ENCODE measurements around the gene GLOD4.
"Not testable (repeated sequence)": the region's sequence is repeated elsewhere in the genome, so short reads cannot be mapped to it uniquely, and the experiment has no call there.

Gene GLOD4

DNA sequence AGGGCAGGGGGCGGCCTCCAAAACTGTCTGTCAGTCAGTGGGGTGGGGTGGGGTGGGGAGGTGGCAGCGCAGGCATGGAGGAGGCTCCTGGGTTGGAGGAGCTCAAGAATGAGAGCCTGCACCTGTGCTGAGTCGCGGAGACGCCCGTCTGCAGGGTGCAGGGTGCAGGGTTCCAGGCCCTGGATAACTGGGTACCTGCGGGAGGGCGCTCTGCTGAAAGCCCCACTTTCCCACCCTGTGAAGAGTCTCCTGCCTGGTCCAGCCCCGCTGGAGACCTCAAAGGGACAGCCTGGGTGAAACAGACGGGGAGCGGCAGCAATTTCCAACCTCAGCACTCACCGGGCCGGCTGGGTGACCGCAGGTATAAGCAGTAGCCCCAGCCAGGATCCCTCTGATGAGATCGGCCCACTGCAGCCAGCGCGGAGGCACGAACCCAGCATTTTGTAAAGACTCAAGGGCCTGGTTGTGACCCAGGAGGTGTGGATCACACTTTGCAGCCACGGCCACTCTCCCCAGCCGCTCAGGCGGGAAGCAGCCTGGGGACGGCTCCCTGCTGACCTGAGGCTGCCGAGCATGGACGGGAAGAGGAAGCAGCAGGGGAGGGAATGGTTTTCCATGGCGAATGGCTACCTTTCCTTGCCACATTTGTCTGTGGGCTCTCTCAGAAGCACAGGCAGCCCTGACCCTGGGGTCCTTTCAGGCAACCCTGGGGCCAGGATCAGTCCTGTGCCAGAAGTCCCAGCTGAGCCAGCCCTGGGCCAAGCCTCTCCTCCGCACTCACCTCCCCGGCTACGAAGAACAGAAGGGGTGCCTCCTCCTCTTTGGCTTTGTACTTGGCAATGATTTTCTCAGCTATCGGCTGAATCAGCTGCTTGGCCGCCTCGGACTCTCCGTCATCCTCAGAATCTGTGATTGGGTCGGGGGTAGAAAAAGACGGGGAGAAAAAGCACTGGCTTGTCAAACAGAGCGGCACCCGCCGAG lies 21.1 kb upstream of the GLOD4 start:
- no peak for DNase-seq (ENCODE audit: low spot score)

DNA sequence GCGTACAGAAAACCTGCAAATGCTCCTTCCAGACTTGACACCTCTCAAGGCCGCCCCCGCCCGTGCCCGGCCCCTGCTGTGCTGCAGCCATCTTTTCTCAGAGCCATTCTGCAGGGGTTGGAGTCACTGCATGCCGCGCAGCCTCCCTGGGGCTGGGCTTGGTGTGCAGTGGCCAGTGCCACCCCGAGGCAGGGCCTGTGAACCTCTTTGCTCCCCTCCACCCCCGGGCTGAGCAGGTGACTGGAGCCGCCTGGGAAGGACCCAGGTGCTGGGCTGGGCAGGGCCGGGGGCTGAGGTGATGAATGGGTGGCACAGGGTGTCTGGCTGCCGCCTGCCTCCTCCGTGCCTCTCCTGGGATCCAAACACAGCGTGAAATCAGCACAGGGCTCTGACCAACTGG lies 20.4 kb upstream of the GLOD4 start:
- DNase-seq (ENCODE audit: low spot score), result no peak

- no peak for DNase-seq (ENCODE audit: low spot score)
Observed at GRCh38 chr17:801660-802059, 19.6 kb upstream of the GLOD4 start.

DNA sequence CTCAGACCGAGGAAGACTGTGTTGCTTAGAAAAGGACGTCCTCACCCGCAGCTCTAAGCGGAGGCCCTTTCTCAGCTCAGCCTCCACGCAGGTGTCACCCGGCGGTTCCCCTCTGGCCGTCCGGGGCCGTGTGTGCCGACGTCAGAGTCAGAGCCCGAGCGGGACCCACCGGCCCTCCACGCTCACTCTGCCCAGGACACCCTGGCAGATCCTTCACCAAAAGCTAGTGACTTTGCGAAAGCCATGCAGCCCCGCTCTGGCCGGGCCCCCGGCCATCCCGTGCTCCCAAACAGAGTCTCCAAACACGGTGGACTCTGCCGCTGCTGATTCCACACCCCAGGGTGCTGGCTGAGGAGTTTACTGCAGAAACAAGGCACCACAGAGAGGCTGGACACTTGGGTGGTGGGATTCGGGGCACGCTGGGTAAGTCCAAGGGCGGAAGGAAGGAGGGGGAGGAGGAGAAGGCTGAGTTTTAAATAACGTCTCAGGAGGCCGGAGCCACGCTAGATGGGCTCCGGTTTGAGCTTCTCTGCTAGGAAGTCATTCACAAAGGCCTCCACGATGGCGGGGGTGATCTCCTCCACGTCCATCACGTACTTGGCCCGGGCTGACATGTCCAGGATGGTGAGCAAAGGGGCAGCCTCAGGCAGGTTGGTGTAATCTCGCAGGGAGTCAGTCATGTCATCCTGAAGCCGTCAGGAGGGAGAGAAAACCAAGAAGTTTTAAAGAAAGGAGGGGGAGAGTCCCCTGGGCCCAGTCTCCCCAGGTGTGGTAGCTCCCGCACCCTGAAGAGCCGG lies 18.6 kb upstream of the GLOD4 start:
- no peak for DNase-seq (ENCODE audit: low spot score)

DNA sequence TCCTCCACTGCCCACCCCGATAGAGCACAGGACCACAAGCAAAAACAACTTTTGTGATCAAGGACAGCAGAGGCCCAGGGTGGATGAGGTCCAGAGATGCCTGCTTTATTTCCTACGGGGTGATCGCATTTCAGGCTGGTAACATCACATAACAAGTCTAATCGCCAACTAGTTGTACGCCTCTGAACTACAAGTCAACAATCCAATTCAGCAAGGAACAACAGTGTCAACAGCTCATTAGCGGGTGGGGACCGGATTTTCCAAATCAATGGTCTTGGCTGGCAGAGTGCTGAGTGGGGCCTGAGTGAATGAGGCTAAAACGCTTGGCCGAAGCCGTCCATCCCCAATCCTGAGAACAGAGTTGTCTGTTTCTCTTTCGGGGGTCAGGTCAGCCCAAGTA lies 17.2 kb upstream of the GLOD4 start:
- no peak for DNase-seq (ENCODE audit: low spot score)

- no peak for DNase-seq (ENCODE audit: low spot score)
Observed at GRCh38 chr17:798246-798645, 16.2 kb upstream of the GLOD4 start.

- DNase-seq (ENCODE audit: low spot score), result no peak
Observed at GRCh38 chr17:797236-797840, 15.3 kb upstream of the GLOD4 start.

DNA sequence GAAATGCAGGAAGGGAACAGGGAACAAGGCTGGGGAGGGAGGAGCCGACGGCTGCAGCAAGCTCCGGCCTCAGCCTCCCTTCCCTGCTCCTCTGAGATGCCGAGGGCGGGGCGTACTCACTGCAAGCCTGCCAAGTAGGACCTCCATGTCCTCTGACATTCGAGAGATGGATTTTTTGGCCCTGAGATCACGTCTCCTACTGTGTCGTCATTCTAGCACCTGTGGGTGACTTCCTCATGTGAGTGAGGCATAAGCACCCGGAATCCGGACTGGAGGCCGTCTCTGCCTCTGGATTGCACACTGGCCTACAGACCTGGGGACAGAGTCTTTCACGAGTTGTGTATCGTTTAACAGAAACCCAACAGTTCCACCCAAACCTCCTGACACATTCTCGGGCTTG lies 14.5 kb upstream of the GLOD4 start:
- DNase-seq (ENCODE audit: low spot score), result no peak

DNA sequence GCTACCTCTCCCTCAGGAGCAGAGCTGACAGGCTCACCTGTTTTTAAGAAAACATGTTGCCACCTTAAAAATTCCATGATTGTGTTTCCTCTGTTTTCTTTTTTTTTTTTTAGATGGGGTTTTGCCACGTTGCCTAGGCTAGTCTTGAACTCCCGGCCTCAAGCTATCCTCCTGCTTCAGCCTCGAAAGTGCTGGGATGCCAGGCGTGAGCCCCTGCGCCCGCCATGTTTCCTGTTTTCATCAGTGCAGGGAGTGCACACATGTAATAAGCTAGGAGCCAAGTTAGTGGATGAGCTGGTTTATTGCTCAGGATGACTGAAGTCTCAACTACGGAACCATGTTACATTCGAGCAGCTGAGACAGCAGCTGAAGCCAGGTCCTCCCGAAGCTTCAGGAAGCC lies 13.6 kb upstream of the GLOD4 start:
- no peak for DNase-seq (ENCODE audit: low spot score)

DNA sequence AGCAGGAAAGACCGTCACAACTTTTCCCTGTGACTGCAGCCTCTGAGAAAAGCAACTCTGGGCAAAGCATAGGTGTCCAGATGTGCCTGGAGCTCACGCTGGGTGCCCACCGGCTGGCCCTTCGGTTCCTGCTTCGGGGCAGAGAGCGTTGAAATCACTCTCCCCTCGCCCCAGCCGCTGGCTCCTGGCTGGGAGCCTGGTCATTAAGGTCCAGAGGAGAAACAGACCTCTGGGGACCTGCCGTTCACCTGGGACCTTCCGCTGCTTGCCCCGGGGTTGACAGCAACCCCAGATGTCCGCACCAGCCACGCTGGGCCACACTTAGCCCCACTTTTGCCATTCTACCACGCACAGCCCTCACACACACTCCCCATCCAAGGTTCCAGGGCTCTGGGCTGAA lies 13.2 kb upstream of the GLOD4 start:
- no peak for DNase-seq (ENCODE audit: low spot score)

- peak; percentile 83 for DNase-seq (ENCODE audit: low spot score)
Observed at GRCh38 chr17:794876-795275, 12.8 kb upstream of the GLOD4 start.

DNA sequence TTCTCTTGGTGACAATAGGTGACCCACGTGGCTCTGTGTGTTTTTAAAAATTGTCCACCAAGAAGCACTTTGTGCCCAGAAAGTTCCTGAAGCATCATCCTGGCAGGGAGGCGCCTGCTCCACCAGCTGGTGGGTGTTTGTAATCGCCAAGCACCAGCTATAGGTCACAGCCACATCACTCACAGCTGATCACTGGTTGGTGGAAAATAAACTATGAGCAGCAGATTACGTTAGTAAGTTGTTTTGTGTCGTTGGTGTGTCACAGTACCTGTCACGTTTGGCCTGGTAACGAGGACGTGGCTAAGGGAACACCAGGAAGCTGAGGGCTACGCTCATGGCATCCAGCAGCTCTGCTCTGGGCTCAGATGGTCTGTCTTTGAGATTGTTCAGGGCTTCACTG lies 10.2 kb upstream of the GLOD4 start:
- no peak for DNase-seq (ENCODE audit: low spot score)

GRCh38 chr17:791829-792228 lies 9.7 kb upstream of the GLOD4 start:
- DNase-seq (ENCODE audit: low spot score), result no peak

DNA sequence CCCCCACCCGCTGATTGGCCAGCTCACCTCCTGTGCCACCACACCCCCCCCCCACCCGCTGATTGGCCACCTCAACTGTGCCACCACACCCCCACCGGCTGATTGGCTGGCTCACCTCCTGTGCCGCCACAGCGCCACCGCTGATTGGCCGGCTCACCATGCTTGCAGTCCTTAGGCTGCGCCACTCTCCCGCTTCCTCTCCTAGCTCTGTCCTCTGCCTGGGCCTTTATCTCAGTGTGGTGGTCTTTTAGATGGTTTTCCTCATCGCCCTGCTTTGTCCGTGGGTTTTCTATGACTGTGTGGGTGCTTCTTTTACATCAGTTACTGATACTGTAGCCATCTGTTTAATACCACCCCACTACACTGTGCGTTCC lies 8.8 kb upstream of the GLOD4 start:
- not testable (repeated sequence) for DNase-seq (ENCODE audit: low spot score)

DNA sequence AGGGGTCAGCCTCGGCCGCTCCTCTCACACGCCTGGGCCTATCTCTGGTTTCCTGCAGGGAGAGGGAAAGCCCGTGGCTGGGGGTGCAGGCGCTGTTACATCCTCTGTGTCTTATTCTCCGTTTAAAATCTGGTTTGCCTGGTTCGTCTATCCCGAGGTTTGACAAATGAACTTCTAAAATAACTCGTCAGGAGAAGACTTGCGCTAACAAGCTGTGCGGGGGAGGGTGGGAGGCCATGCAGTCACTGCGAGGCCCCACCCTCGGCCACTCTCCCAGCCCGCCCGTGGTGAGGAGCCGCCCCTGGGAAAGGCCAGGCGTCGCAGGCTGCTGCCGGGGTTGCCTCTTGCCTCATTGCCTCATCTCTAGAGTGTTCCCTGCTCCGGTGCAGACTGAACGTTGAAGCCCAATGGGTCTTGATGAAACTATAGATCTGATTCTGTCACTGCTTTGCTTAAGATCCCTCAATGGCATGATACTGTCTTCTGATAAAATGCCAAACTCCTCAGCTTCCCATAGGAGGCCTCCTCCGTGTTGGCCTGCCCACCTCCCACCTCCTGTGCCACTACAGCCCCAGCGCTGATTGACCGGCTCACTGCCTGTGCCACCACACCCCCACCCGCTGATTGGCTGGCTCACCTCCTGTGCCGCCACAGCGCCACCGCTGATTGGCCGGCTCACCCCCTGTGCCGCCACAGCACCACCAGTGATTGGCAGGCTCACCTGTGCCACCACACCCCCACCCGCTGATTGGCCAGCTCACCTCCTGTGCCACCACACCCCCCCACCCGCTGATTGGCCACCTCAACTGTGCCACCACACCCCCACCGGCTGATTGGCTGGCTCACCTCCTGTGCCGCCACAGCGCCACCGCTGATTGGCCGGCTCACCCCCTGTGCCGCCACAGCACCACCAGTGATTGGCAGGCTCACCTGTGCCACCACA lies 8.1 kb upstream of the GLOD4 start:
- DNase-seq (ENCODE audit: low spot score), result not testable (repeated sequence)

- DNase-seq (ENCODE audit: low spot score), result no peak
Observed at GRCh38 chr17:789160-789840, 7.2 kb upstream of the GLOD4 start.

DNA sequence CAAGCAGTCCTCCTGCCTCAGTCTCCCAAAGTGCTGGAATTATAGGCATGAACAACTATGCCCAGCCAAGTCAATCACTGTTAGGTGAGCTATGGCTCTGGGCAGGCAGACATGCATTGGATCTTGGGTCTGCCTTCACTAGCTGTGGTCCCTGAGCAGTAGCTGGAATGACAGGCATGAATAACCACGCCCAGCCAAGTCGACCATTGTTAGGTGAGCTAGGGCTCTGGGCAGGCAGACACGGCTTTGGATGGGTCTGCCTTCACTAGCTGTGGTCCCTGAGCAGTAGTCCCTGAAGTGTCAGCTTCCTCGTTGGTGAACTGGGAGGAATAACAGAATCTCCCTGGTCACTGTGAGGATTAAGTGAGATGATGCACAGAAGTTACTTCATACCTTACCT lies 6.5 kb upstream of the GLOD4 start:
- DNase-seq (ENCODE audit: low spot score), result no peak

DNA sequence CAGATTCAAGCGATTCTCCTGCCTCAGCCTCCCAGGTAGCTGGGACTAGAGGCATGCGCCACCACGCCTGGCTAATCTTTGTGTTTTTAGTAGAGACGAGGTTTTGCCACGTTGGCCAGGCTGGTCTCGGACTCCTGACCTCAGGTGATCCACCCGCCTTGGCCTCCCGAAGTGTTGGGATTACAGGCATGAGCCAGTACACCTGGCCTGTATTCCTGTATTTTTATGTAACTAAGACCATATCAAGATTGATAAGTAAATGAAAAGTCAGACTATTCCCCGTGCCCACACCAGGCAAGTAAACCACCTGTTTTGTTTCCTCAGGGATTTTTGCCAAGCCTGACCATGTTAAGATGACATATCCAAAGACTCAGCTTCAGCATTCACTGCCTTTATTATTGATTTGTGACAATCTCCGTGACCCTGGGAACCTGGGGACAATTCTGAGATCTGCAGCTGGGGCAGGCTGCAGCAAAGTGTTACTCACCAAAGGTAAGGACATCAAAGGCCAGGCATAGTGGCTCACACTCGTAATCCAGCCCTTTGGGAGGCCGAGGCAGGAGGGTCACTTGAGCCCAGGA lies 5.7 kb upstream of the GLOD4 start:
- no peak for DNase-seq (ENCODE audit: low spot score)

DNA sequence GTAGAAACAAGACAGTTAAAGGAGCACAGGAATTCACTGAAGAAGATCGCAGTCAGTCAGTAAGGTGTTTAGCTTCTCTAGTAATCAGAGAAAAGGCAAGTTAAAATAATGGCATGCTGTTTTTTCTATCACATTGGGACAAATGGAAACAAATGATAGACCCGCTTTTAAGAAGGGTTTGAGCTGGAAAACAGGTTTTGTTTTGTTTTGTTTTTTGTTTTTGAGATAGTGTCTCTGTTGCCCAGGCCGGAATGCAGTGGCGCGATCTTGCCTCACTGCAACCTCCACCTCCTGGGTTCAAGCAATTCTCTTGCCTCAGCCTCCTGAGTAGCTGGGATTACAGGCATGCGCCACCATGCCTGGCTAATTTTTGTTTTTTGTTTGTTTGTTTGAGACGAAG lies 3.8 kb upstream of the GLOD4 start:
- not testable (repeated sequence) for DNase-seq (ENCODE audit: low spot score)

DNA sequence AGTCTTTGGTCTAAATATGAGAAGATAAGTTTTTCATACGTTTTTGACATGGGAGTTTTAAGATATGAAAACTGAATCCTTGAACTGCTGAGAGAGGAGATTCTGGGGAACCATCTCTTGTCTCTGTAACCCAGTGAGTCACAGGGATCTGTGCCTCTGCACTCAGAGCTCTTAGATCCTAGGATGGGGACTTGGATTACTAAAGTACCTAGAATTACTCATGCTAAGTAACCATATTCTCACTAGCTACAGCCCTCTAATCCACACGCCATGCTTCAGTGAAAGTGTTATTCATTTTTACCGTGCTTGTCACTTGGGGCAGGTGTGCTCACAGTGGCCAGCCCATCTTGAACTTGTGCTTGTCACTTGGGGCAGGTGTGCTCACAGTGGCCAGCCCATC lies 2.1 kb upstream of the GLOD4 start:
- no peak for DNase-seq (ENCODE audit: low spot score)

- no peak for DNase-seq (ENCODE audit: low spot score)
Observed at GRCh38 chr17:778096-778495, 4.0 kb downstream of the GLOD4 start.

All from D341Med (cell line).